Tibial artery (tissue), 4 donors: ENCODE results near the gene MT1B.
A peak's percentile ranks its signal among the peaks of the same experiment; 100 is the strongest.

Source experiments
- DNase-seq, 2 donors: peaks; one replicate each; pipeline ENCODE4 v3.0.0-alpha.2; 2019
- H3K27ac ChIP-seq, 2 donors: fragments of 200-600 bp; sonication (generic) in 1 of 2; 1 replicate in 1 of 2; 2 replicates in 1 of 2; pipeline ENCODE4 v1.5.1; 2018 to 2019; ENCODE audit warnings: mild to moderate bottlenecking in 1 of 2
- H3K27me3 ChIP-seq, 2 donors: fragments of 200-600 bp; sonication (generic) in 1 of 2; one replicate each; pipeline versions ENCODE4 v1.5.1 to v1.6.0; 2016 to 2019
- H3K36me3 ChIP-seq, 3 donors: fragments of 200-600 bp; sonication (generic) in 2 of 3; one replicate each; pipeline ENCODE4 v1.5.1; 2016 to 2019; ENCODE audit warnings: mild to moderate bottlenecking in 2 of 3
- H3K4me1 ChIP-seq, 4 donors: fragments of 200-600 bp; sonication (generic) in 2 of 4; 1 replicate in 3 of 4; 2 replicates in 1 of 4; pipeline ENCODE4 v1.5.1; 2016 to 2019
- H3K4me3 ChIP-seq, 2 donors: fragments of 200-600 bp; sonication (generic) in 1 of 2; 1 replicate in 1 of 2; 2 replicates in 1 of 2; pipeline ENCODE4 v1.5.1; 2018 to 2019; ENCODE audit warnings: mild to moderate bottlenecking in 2 of 2
- H3K9me3 ChIP-seq, 3 donors: fragments of 200-600 bp; sonication (generic) in 1 of 3; one replicate each; pipeline ENCODE4 v1.5.1; 2016 to 2019
- CTCF ChIP-seq, 2 experiments: fragments of 200-600 bp in 1 of 2; fragments of 450-650 bp in 1 of 2; IDR thresholded peaks; one replicate each; pipeline ENCODE4 v1.5.1; 2017 to 2019; ENCODE audit warnings: antibody characterized with exemption in 2 of 2, mild to moderate bottlenecking in 1 of 2, moderate library complexity in 1 of 2
- intact Hi-C: fragments of 100-400 bp; cut with DNase I; formaldehyde crosslinking; loops from one replicate; pipeline ENCODE4 v1.15.0; 2023; ENCODE audit warnings: low total_unique reads

The MT1B gene

DNA sequence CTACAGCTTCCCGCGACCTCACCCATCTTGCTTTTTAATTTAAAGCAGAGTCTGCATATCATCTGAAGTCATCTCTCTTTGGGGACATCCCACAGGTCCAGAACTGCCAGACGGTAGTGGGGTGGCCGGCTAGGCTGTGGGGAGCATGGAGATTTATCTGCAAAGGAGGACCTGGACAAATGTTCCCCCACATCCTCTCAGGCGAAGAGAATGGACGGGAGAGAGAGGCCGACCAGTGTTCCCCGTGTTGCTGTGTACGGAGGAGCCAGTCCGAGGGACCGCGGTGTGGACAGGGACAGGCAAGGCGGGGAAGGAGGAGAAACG lies 19.9 kb upstream of the MT1B start:
- Histone ChIP-seq H3K27me3 (no peaks in the 10 kb centered on the region), H3K27ac (peak overlapping the region; percentile 77 to 95), H3K36me3 (no peaks in the 10 kb centered on the region), H3K4me3 (peak overlapping the region; percentile 64 to 67), H3K9me3 (no peaks in the 10 kb centered on the region), H3K4me1 (peaks cover 0 to 53% (median 18%) of the 10 kb centered on the region in 4 donors)
- TF ChIP-seq CTCF (IDR thresholded peaks at IDR 0.05) = no peak
- no peak for DNase-seq
- intact Hi-C loops = no loop called here

DNA sequence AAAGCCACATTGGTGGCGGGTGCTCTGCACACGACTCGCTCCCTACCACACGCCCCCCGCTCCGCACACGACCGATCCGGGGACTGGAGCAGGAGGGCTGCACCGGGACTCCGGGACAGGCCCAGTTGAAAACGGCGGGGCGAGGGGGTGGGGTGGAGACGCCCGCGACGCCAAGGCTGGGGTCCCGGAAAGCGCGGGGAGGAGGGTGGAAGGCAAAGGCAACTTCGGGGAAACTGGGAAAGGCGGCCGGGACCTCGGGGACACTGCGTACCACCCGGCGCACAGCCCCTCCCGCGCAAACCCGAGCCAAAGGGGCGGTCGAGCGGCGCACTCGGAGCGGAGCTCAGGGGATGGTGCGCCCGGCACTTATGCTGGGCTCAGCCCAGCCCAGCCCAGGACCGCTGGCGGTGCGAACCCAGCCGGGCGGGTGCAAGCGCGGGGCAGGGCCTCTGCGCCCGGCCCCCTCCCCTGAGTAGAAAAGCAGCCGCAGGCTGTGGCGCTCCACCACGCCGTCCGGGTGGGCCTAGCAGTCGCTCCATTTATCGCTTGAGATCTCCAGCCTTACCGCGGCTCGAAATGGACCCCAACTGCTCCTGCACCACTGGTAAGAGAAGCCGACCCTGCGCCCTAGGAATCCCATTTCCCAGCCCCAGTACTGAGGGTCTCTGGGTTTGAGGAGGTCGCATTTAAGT lies 19.4 kb upstream of the MT1B start, which contains the start of gene MT1M:
TSS of gene MT1M (plus strand) at position 504 of the 692 bp plus-strand sequence. CDS start at position 577, 73 bp downstream.
- peak; percentile 73 to 91 for DNase-seq
- no peaks in the 10 kb centered on the region for H3K36me3 ChIP-seq
- TF ChIP-seq CTCF (IDR thresholded peaks at IDR 0.05) = no peak
- no peaks in the 10 kb centered on the region for H3K9me3 ChIP-seq
- peak within 1 kb of the TSS; percentile 77 to 95 for H3K27ac ChIP-seq
- H3K4me3 ChIP-seq = peak within 1 kb of the TSS; percentile 64 to 67
- peaks cover 0 to 53% (median 18%) of the 10 kb centered on the region in 4 donors for H3K4me1 ChIP-seq
- H3K27me3 ChIP-seq = no peaks in the 10 kb centered on the region
- intact Hi-C loops = no loop called here

- Histone ChIP-seq H3K27ac (peak overlapping the region; percentile 77 to 95), H3K9me3 (no peaks in the 10 kb centered on the region), H3K4me1 (peaks cover 0 to 52% (median 20%) of the 10 kb centered on the region in 4 donors), H3K36me3 (no peaks in the 10 kb centered on the region), H3K4me3 (peak overlapping the region; percentile 64 to 67), H3K27me3 (no peaks in the 10 kb centered on the region)
- no peak for DNase-seq
- no peak for TF ChIP-seq CTCF (IDR thresholded peaks at IDR 0.05)
- intact Hi-C loops = no loop called here
These were observed 18.8 kb upstream of the MT1B start for GRCh38 chr16:56632848-56633365.

DNA sequence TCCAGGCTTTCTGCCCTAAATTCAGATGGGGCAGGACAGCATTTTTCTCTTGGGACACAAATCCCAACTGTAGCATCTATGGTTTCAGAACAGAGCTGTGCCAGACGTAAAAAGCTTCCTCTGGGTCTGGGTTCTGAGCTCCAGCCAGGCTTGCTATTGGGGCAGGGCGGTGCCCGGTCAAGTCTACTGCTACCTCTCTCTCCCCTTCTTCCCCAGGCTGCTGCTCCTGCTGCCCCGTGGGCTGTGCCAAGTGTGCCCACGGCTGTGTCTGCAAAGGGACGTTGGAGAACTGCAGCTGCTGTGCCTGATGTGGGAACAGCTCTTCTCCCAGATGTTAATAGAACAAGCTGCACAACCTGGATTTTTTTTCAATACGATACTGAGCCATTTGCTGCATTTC lies 18.2 kb upstream of the MT1B start:
- no peak for TF ChIP-seq CTCF (IDR thresholded peaks at IDR 0.05)
- Histone ChIP-seq H3K9me3 (no peaks in the 10 kb centered on the region), H3K4me1 (peaks cover 0 to 54% (median 24%) of the 10 kb centered on the region in 4 donors), H3K4me3 (peak overlapping the region; percentile 64 to 67), H3K27ac (peak overlapping the region; percentile 77 to 95), H3K27me3 (no peaks in the 10 kb centered on the region), H3K36me3 (no peaks in the 10 kb centered on the region)
- DNase-seq = peak in 1 of 2 donors; percentile 66
- intact Hi-C loops = no loop called here

DNA sequence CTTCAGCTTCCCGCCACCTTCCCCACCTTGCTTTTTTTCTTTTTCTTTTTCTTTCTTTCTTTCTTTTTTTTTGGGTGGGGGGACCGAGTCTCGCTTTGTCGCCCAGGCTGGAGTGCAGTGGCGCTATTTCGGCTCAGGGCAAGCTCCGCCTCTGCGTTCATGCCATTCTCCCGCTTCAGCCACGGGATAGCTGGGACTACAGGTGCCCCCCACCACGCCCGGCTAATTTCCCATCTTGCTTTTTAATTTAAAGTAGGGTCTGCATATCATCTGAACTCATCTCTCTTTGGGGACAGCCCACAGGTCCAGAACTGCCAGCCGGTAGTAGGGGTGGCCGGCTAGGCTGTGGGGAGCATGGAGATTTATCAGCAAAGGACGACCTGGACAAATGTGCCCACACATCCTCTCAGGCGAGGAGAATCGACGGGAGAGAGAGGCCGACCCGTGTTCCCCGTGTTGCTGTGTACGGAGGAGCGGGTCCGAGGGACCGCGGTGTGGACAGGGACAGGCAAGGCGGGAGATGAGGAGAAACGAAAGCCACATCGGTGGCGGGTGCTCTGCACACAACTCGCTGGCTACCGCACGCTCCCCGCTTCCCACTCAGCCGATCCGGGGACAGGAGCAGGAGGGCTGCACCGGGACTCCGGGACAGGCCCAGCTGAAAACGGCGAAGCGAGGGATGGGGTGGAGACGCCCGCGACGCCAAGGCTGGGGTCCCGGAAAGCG lies 16.8 kb upstream of the MT1B start:
- peak overlapping the region; percentile 28 to 95 for H3K27ac ChIP-seq
- intact Hi-C loops = no loop called here
- DNase-seq = no peak

More for the DNA sequence above, 16.8 kb upstream of the MT1B start:
- H3K36me3 ChIP-seq = no peaks in the 10 kb centered on the region
- no peaks in the 10 kb centered on the region for H3K9me3 ChIP-seq
- H3K27me3 ChIP-seq = no peaks in the 10 kb centered on the region
- H3K4me1 ChIP-seq = peaks cover 0 to 64% (median 31%) of the 10 kb centered on the region in 4 donors
- H3K4me3 ChIP-seq = peak overlapping the region in 1 of 2 donors; percentile 67
- TF ChIP-seq CTCF (IDR thresholded peaks at IDR 0.05) = no peak
